Urinary bladder (tissue), 4 donors: Measurements from ENCODE around the gene NDRG4. TPM values are rescaled to one million over a fixed set of nuclear protein-coding genes. Genes with fewer than 3 reads are reported as not detected.

Source experiments
- DNase-seq: peaks from one replicate; pipeline ENCODE4 v3.0.0-alpha.2; 2015; ENCODE audit errors: extremely low spot score
- H3K27ac ChIP-seq: one replicate; pipeline ENCODE4 v1.5.1; 2013; ENCODE audit warnings: low read depth, mild to moderate bottlenecking, moderate library complexity
- H3K36me3 ChIP-seq: one replicate; pipeline ENCODE4 v1.6.1; 2013; ENCODE audit warnings: mild to moderate bottlenecking, moderate library complexity; ENCODE audit not compliant: insufficient read depth
- H3K4me1 ChIP-seq: one replicate; pipeline ENCODE4 v1.6.1; 2013; ENCODE audit warnings: mild to moderate bottlenecking, moderate library complexity; ENCODE audit not compliant: insufficient read depth
- H3K4me3 ChIP-seq: one replicate; pipeline ENCODE4 v1.5.1; 2013; ENCODE audit warnings: low read depth, low read length
- WGBS: extraction: QIAGEN DNeasy Blood & Tissue Kit; methylation state at CpG from one replicate; pipeline ENCODE4 v1.1.7; 2013; 5-methylcytosine and 5-hydroxymethylcytosine counted together
- polyA plus RNA-seq: library from polyadenylated mRNA; stranded (reverse); fragments of 200-250 nt; gene quantifications from one replicate; pipeline ENCODE4 v1.2.3, GENCODE V29; 2013
- total RNA-seq: library from RNA; depleted of rRNA; stranded (reverse); fragments of >200 nt; gene quantifications from one replicate; pipeline ENCODE4 v1.2.3, GENCODE V29; 2014
- donor health status: healthy with polysubstance abuse.
- donor health status: healthy.

Gene NDRG4
- total and polyA plus RNA-seq, 2 donors, result 7.8 to 8.1 TPM

GRCh38 chr16:58503863-58504688, 4.1 kb downstream of the NDRG4 start:
- no peak for DNase-seq
- Histone ChIP-seq H3K4me1 (no peaks in the 10 kb centered on the region), H3K27ac (no peak overlapping the region), H3K4me3 (no peak overlapping the region), H3K36me3 (no peaks in the 10 kb centered on the region)
- 92% methylated on average over 21 of the region's 21 CpGs for WGBS

DNA sequence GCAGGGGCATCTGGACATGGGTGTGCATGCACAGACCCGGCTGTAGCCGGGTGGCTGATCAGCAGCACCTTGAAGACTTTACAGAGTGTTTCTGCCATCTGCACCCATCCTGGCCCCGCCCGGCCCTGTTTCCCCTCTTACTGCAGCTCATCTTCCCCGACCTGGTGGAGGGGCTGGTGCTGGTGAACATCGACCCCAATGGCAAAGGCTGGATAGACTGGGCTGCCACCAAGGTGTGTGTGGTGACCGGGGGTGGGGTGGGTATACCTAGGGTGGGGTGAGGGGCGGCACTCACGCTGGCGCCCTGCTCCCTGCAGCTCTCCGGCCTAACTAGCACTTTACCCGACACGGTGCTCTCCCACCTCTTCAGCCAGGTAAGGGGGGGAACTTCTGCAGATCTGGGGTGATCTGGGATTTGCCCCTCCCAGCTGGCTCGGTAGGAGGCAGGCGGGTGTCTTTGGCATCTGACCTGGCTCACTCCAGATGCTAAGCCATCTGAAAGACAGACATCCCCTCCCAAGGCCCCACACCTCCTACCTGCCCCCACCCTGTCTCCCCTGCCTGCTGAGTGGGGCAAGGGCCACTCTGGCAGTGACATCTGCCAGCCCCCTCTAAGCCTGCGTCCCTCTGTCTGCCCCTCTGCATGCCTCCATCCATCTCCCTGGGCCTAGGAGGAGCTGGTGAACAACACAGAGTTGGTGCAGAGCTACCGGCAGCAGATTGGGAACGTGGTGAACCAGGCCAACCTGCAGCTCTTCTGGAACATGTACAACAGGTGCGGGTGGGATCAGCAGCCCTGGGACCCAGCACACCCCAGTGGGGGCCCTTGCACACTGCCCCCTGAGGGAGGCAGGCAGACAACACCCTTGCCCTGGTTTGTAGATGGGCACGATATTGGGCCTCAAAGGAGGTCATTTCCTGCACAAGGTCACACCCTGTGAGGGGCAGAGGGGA, 6.6 kb downstream of the NDRG4 start:
- H3K27ac ChIP-seq, result no peak overlapping the region
- DNase-seq, result no peak
- no peaks in the 10 kb centered on the region for H3K4me1 ChIP-seq
- H3K4me3 ChIP-seq, result no peak overlapping the region
- 82% methylated on average over 20 of the region's 20 CpGs for WGBS
- no peaks in the 10 kb centered on the region for H3K36me3 ChIP-seq

DNA sequence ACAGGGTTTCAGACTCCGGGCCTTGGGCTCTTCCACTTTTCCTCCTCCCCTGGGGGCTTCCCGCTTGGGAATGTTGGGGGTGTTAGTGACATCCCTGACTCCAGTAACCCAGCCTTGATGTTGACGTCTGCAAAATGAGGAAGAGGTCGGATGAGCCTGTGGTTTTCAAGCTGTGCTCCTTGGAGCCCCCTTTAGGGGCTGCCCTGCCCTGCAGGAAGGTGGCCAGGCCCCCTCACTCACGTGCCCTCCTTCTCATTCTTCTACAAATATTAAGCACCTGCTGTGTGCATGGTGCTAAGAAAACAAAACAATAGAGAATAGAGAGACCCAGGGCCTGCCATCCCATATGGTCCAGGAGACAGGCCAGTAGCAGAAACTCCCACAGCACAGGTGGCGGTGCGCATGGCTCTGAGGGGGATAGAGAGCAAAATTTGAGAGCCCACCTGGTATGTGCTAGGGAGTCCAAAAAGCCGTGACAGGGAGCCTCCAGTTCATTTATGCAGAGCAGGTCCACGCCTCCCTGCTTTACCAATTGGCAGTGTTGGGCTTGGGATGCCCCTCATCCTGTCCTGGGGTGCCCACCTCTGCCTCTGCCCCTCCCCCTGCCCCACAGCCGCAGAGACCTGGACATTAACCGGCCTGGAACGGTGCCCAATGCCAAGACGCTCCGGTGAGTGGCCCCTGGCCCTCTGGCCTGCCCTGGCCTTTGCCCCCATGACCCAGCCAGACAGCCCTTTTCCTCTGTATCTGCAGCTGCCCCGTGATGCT, 7.4 kb downstream of the NDRG4 start:
- H3K27ac ChIP-seq, result no peak overlapping the region
- WGBS, result 70% methylated on average over 15 of the region's 15 CpGs
- no peak for DNase-seq
- no peaks in the 10 kb centered on the region for H3K36me3 ChIP-seq
- H3K4me3 ChIP-seq, result no peak overlapping the region
- no peaks in the 10 kb centered on the region for H3K4me1 ChIP-seq

- no peaks in the 10 kb centered on the region for H3K4me1 ChIP-seq
- WGBS, result 88% methylated on average over 14 of the region's 14 CpGs
- no peaks in the 10 kb centered on the region for H3K36me3 ChIP-seq
- no peak overlapping the region for H3K27ac ChIP-seq
- DNase-seq, result no peak
- no peak overlapping the region for H3K4me3 ChIP-seq
These were observed 8.2 kb downstream of the NDRG4 start for GRCh38 chr16:58507963-58508670.

GRCh38 chr16:58508671-58509251, 8.8 kb downstream of the NDRG4 start:
- no peak overlapping the region for H3K4me3 ChIP-seq
- H3K27ac ChIP-seq, result no peak overlapping the region
- H3K4me1 ChIP-seq, result no peaks in the 10 kb centered on the region
- DNase-seq, result no peak
- WGBS, result 68% methylated on average over 5 of the region's 5 CpGs
- no peaks in the 10 kb centered on the region for H3K36me3 ChIP-seq

- WGBS, result 88% methylated on average over 9 of the region's 9 CpGs
- H3K27ac ChIP-seq, result no peak overlapping the region
- no peak for DNase-seq
- no peaks in the 10 kb centered on the region for H3K36me3 ChIP-seq
- no peak overlapping the region for H3K4me3 ChIP-seq
- H3K4me1 ChIP-seq, result no peaks in the 10 kb centered on the region
These were observed 9.5 kb downstream of the NDRG4 start for GRCh38 chr16:58509256-58510096.

DNA sequence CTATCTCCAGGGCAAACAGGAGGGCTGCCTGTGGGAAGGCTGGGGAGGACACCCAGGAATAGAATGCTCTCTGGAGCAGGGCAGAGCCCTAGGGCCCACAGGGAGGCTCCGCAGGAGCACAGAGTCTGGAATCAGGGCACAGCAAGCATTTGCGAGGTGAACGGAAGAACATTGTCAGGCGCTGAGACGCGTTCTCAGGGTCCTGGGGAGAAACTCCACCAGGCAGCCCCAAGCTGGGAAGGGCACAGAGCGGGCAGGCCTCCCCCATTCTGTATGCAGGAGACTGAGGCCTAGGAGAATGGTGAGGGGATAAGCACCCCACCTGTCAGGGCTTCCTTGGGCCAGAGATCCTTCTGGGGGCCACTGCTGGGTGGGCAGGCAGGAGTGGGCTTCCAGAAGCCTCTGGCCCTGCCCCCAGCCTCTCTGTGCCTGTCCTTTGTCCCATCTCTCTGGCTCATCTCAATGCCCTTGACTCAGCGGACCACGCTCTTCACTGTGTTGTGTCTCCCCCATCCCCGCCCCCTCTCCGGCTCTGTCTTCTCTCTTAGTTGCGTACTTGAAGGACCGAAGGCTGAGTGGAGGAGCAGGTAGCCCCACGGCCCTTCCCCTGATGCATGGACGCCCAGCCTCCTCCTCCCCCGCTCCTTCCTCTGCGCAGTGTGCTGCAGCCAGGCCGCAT, 10.3 kb downstream of the NDRG4 start:
- WGBS, result 89% methylated on average over 18 of the region's 18 CpGs
- no peaks in the 10 kb centered on the region for H3K4me1 ChIP-seq
- H3K27ac ChIP-seq, result no peak overlapping the region
- H3K4me3 ChIP-seq, result no peak overlapping the region
- no peaks in the 10 kb centered on the region for H3K36me3 ChIP-seq
- DNase-seq, result no peak

- no peak for DNase-seq
- WGBS, result 91% methylated on average over 30 of the region's 30 CpGs
- no peak overlapping the region for H3K27ac ChIP-seq
- H3K4me3 ChIP-seq, result no peak overlapping the region
- H3K36me3 ChIP-seq, result no peaks in the 10 kb centered on the region
- no peaks in the 10 kb centered on the region for H3K4me1 ChIP-seq
These were observed 11.1 kb downstream of the NDRG4 start for GRCh38 chr16:58510776-58511628.

DNA sequence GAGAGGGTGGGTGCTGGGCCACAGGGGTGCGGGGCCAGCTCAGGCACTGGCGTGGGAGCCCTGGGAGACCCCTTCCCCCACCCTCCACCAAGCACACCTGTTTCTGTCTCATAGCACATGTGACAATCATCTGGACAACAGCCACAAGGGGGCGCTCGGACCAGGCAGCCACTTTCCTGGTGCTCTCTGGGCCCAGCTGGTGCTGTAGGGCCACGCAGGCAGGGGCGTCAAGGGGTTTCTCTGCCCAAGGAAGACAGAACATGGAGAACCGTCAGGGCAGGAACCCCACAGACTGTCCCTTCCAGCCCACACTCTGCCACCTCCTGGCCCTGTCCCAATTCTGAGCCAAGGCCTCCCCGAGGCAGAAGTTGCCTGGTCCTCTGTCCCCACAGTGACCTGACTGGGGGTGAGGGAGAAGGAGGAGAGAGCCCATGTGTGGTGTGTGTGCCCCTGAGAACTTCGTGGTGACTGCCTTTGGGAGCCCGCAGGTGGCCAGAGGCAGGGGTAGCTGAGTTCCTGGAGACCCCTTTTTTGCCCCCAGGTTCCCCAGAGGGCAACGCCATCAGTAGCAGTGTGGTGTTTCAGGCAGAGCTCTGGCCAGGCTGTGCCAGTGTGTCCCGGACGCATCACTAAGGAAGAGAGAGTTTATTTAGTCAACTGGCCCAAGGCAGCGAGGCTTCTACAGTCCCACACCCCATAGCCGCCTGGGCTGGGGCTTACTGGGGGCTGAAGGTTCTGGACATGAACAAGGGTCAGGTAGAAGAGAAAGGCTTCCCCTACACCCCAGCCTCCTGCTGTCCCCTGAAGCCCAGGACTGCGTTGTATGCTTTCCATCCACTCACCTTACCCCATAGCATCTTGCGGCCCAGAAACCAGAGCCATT, 12.2 kb downstream of the NDRG4 start:
- no peaks in the 10 kb centered on the region for H3K4me1 ChIP-seq
- no peak for DNase-seq
- no peaks in the 10 kb centered on the region for H3K36me3 ChIP-seq
- H3K27ac ChIP-seq, result no peak overlapping the region
- H3K4me3 ChIP-seq, result no peak overlapping the region
- 52% methylated on average over 17 of the region's 17 CpGs for WGBS

DNA sequence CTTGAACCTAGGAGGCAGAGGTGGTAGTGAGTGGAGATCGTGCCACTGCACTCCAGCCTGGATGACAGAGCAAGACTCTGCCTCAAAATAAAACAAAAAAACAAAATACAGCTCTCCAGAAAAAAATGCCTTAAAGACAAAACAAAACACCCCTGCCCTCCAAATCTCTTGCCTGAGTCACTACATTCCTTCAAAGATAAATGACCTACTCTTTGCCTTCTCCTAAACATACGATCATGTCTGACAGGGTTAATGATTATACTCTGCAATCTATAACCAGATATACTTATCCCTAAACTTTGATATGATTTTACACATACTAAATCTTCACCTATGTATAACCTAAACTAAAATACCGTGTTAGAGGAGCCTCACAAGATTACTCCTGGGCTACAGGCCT, 13.9 kb downstream of the NDRG4 start:
- no peak for DNase-seq
- H3K27ac ChIP-seq, result no peak overlapping the region
- no peaks in the 10 kb centered on the region for H3K36me3 ChIP-seq
- H3K4me1 ChIP-seq, result no peaks in the 10 kb centered on the region
- 83% methylated on average over 3 of the region's 3 CpGs for WGBS
- no peak overlapping the region for H3K4me3 ChIP-seq
